Endothelial cell of umbilical vein (primary cell): Measurements from ENCODE around the gene PIGV. TPM values are rescaled to one million over a fixed set of nuclear protein-coding genes. Genes with fewer than 3 reads are reported as not detected.

Experiments used
- BruUV-seq: library from RNA; stranded (reverse); fragments of 400-500 nt; replicated peaks from 2 replicates; lab custom pipeline; 2021; lab: Mats Ljungman, UMichigan
- CTCF ChIA-PET: fragments of 300-600, 350-600 bp; sonication (Branson Sonifier 250); formaldehyde crosslinking; loops from one replicate; lab custom pipeline; 2021; ENCODE audit warnings: antibody characterized with exemption, inconsistent platforms; lab: Charles Lee
- POLR2A ChIA-PET: fragments of 300-600, 350-600 bp; sonication (Branson Sonifier 250); formaldehyde crosslinking; loops from one replicate; lab custom pipeline; 2021; ENCODE audit warnings: antibody characterized with exemption, inconsistent platforms; lab: Charles Lee
- DNase-seq: peaks from one replicate; pipeline ENCODE4 v3.0.0-alpha.2; 2011; ENCODE audit warnings: low read depth, low spot score
- FAIRE-seq: peaks from 2 replicates; lab custom pipeline; 2011; peaks lifted over from hg19 to GRCh38; lab: Jason Lieb, UNC
- H2AFZ ChIP-seq: 2 replicates; pipeline ENCODE4 v1.6.0; 2012; ENCODE audit warnings: low read depth, low read length, control low read depth, inconsistent platforms
- H3K27ac ChIP-seq: 2 replicates; pipeline ENCODE4 v1.5.1; 2011; ENCODE audit warnings: low read depth, mild to moderate bottlenecking, control low read depth, low read length, moderate library complexity; ENCODE audit not compliant: insufficient read depth
- H3K27me3 ChIP-seq, 2 experiments: 2 replicates each; pipeline versions ENCODE4 v1.6.0 to v1.6.1; 2011; ENCODE audit warnings: low read length in 2 of 2, mixed read lengths in 1 of 2; ENCODE audit not compliant: control insufficient read depth in 2 of 2, insufficient read depth in 2 of 2
- H3K36me3 ChIP-seq, 2 experiments: 2 replicates in 1 of 2; 3 replicates in 1 of 2; pipeline ENCODE4 v1.5.1; 2011; ENCODE audit warnings: low read length in 2 of 2, mild to moderate bottlenecking in 1 of 2, moderate library complexity in 1 of 2; ENCODE audit not compliant: control insufficient read depth in 2 of 2, insufficient read depth in 2 of 2; ENCODE audit errors: extremely low read depth in 1 of 2
- H3K4me1 ChIP-seq: 3 replicates; pipeline ENCODE4 v1.5.1; 2011; ENCODE audit warnings: mild to moderate bottlenecking, low read length; ENCODE audit not compliant: control insufficient read depth, insufficient read depth; ENCODE audit errors: extremely low read depth
- H3K4me2 ChIP-seq: 2 replicates; pipeline ENCODE4 v1.6.1; 2011; ENCODE audit warnings: low read length, control low read depth, mixed read lengths; ENCODE audit not compliant: insufficient read depth
- H3K4me3 ChIP-seq, 3 experiments: fragments of 200-600 bp in 1 of 3; sonication (generic), shearing (Covaris generic) in 1 of 3; replicated peaks in 1 of 3; 2 replicates each; pipeline ENCODE4 v1.5.1; 2011 to 2016; ENCODE audit warnings: control low read depth in 3 of 3, low read length in 3 of 3, mild to moderate bottlenecking in 2 of 3, inconsistent platforms in 1 of 3, low read depth in 1 of 3, moderate library complexity in 1 of 3; ENCODE audit not compliant: insufficient read depth in 1 of 3
- H3K79me2 ChIP-seq: 2 replicates; pipeline ENCODE4 v1.6.0; 2012; ENCODE audit warnings: low read length, inconsistent platforms; ENCODE audit not compliant: control insufficient read depth, insufficient read depth
- H3K9ac ChIP-seq: replicated peaks from 2 replicates; pipeline ENCODE3; 2011; ENCODE audit warnings: low read length, control low read depth; ENCODE audit not compliant: insufficient read depth; ENCODE audit errors: extremely low read depth
- H3K9me1 ChIP-seq: replicated peaks from 3 replicates; pipeline ENCODE4 v1.6.0; 2011; ENCODE audit warnings: mild to moderate bottlenecking, low read length; ENCODE audit not compliant: control insufficient read depth, insufficient read depth; ENCODE audit errors: extremely low read depth
- H3K9me3 ChIP-seq: replicated peaks from 2 replicates; pipeline ENCODE4 v1.5.1; 2012; ENCODE audit warnings: low read length, inconsistent platforms; ENCODE audit not compliant: control insufficient read depth, insufficient read depth
- H4K20me1 ChIP-seq: replicated peaks from 2 replicates; pipeline ENCODE3; 2011; ENCODE audit warnings: mild to moderate bottlenecking, low read length; ENCODE audit not compliant: control insufficient read depth, insufficient read depth; ENCODE audit errors: extremely low read depth
- EZH2 ChIP-seq: IDR thresholded peaks from 2 replicates; pipeline ENCODE4 v1.6.1; 2012; ENCODE audit warnings: borderline replicate concordance, low read depth, mild to moderate bottlenecking, moderate library complexity, low read length, inconsistent platforms; ENCODE audit not compliant: severe bottlenecking
- FOS ChIP-seq: IDR thresholded peaks from 2 replicates; pipeline ENCODE4 v1.6.1; 2011; ENCODE audit warnings: mild to moderate bottlenecking, low read length, moderate library complexity, borderline replicate concordance; ENCODE audit not compliant: insufficient read depth
- GATA2 ChIP-seq: IDR thresholded peaks from 2 replicates; pipeline ENCODE4 v1.7.0; 2011; ENCODE audit warnings: low read depth, mild to moderate bottlenecking, moderate library complexity, mixed read lengths, low read length; ENCODE audit not compliant: insufficient read length, insufficient read depth
- JUN ChIP-seq: IDR thresholded peaks from 2 replicates; pipeline ENCODE4 v1.6.1; 2011; ENCODE audit warnings: borderline replicate concordance, low read depth; ENCODE audit not compliant: insufficient read length, insufficient read depth
- MYC ChIP-seq: IDR thresholded peaks from one replicate; pipeline ENCODE4 v1.6.1; 2011; ENCODE audit warnings: mild to moderate bottlenecking, low read depth, low read length
- POLR2A ChIP-seq: IDR thresholded peaks from 2 replicates; pipeline ENCODE4 v1.6.1; 2012; ENCODE audit warnings: low read depth, mild to moderate bottlenecking, control low read depth, low read length
- POLR2AphosphoS5 ChIP-seq: IDR thresholded peaks from 2 replicates; pipeline ENCODE4 v1.6.1; 2012; ENCODE audit warnings: low read depth, mild to moderate bottlenecking, control low read depth, low read length, moderate library complexity; ENCODE audit not compliant: insufficient read depth
- dilution Hi-C: fragments of 300-500 bp; cut with MboI; formaldehyde crosslinking; loops from one replicate; pipeline ENCODE4 v1.15.0; 2019; ENCODE audit warnings: low sequenced_read_pairs; ENCODE audit not compliant: extremely low pct_ligation_motif_present
- intact Hi-C: fragments of 100-400 bp; cut with micrococcal nuclease; formaldehyde crosslinking; loops from one replicate; pipeline ENCODE4 v1.10.0; 2022
- polyA plus RNA-seq, 4 experiments: library from polyadenylated mRNA; depleted of rRNA in 3 of 4; stranded (reverse) in 3 of 4; unstranded in 1 of 4; fragments of >200 nt; gene quantifications; 2 replicates each; pipeline versions ENCODE4 v1.2.1 to v1.2.3, GENCODE V29; 2011 to 2012; ENCODE audit warnings: missing spikeins in 1 of 4
- total RNA-seq: library from RNA; stranded (reverse); gene quantifications from 2 replicates; pipeline ENCODE4 v1.2.3, GENCODE V29; 2021
- TF ChIP-seq, protein P1 (sequence below), 2 donors: IDR thresholded peaks; 1 replicate in 1 of 2; 2 replicates in 1 of 2; pipeline ENCODE4 v1.5.1; 2011; ENCODE audit warnings: low read length in 2 of 2, mild to moderate bottlenecking in 2 of 2, moderate library complexity in 2 of 2, control low read depth in 1 of 2, inconsistent platforms in 1 of 2, low read depth in 1 of 2; ENCODE audit not compliant: insufficient read depth in 1 of 2; ENCODE audit errors: extremely low read depth in 1 of 2
- TF ChIP-seq, protein P2 (sequence below): IDR thresholded peaks from 2 replicates; pipeline ENCODE4 v1.6.1; 2011; ENCODE audit not compliant: insufficient read depth, insufficient read length

PIGV gene
- total and polyA plus RNA-seq, 2 donors (not counting 3 experiments of a cell fraction or from before 2014, with no cell fraction given): 7.5 to 11.9 TPM

DNA sequence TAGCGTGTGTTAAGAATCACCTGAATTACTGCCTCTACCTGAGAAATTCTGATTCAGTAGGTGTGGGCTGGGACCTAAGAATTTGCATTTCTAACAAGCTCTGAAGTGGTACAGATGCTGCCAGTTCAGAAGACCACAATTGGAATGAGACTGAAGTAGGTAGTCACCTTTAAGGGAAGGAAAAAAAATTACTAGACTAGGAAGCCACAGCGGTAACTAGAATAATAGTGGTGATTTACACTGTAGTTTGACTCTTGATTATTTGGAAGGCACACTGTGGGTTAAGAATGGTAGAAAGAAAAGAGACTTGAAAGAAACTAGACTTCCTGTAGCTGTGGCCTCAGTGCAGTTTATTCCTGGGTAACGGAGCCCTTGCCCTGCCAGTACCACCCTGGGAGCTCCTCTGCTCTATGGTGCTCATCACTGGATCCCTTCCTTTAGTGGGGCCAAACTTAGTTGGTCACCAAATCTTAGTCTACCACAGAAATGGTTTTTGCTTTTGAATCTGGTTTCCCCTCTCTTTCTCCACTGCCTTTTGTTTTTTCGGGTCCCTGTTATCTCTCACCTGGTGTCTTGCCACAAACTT is 48.3 kb upstream of the PIGV start:
- TF ChIP-seq JUN: no peak
- no peak for TF ChIP-seq MYC
- no peak for TF ChIP-seq POLR2AphosphoS5
- TF ChIP-seq, protein P1, sequence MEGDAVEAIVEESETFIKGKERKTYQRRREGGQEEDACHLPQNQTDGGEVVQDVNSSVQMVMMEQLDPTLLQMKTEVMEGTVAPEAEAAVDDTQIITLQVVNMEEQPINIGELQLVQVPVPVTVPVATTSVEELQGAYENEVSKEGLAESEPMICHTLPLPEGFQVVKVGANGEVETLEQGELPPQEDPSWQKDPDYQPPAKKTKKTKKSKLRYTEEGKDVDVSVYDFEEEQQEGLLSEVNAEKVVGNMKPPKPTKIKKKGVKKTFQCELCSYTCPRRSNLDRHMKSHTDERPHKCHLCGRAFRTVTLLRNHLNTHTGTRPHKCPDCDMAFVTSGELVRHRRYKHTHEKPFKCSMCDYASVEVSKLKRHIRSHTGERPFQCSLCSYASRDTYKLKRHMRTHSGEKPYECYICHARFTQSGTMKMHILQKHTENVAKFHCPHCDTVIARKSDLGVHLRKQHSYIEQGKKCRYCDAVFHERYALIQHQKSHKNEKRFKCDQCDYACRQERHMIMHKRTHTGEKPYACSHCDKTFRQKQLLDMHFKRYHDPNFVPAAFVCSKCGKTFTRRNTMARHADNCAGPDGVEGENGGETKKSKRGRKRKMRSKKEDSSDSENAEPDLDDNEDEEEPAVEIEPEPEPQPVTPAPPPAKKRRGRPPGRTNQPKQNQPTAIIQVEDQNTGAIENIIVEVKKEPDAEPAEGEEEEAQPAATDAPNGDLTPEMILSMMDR (IDR thresholded peaks at IDR 0.05; ENCODE audit: extremely low read depth in 1 of 2, insufficient read depth in 1 of 2, low read depth in 1 of 2, low read length in 2 of 2): no peak
- no peak for TF ChIP-seq GATA2
- no peak for TF ChIP-seq FOS
- TF ChIP-seq POLR2A: no peak
- TF ChIP-seq, protein P2, sequence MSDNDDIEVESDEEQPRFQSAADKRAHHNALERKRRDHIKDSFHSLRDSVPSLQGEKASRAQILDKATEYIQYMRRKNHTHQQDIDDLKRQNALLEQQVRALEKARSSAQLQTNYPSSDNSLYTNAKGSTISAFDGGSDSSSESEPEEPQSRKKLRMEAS: no peak
- TF ChIP-seq EZH2: no peak
- peak; percentile 70 for FAIRE-seq

More for the DNA sequence above, 48.3 kb upstream of the PIGV start:
- peaks cover 13% of the 10 kb centered on the region for H3K4me1 ChIP-seq
- CTCF ChIA-PET: interaction anchor here (1.1 to 1.5 kb wide), 3 partner anchors 11 to 15 kb away, joined by 3 read pairs; no protein-coding TSS in a partner anchor
- H4K20me1 ChIP-seq: no peaks in the 10 kb centered on the region
- DNase-seq: no peak
- intact Hi-C loops: no loop called here
- H3K27ac ChIP-seq: no peak overlapping the region
- dilution Hi-C loops: no loop called here
- H3K36me3 ChIP-seq: peaks cover 7 to 12% of the 10 kb centered on the region in 2 experiments
- no peak overlapping the region for H2AFZ ChIP-seq
- H3K4me2 ChIP-seq: no peak overlapping the region
- H3K9ac ChIP-seq: no peak overlapping the region
- POLR2A ChIA-PET: interaction anchor here (0.5 kb wide), 1 partner anchor 795 kb away, joined by 4 read pairs; no protein-coding TSS in a partner anchor
- H3K9me3 ChIP-seq: no peaks in the 10 kb centered on the region
- no peaks in the 10 kb centered on the region for H3K27me3 ChIP-seq
- H3K79me2 ChIP-seq: peaks cover 43% of the 10 kb centered on the region
- no peak overlapping the region for H3K4me3 ChIP-seq
- no peaks in the 10 kb centered on the region for H3K9me1 ChIP-seq
- no TSS peak for BruUV-seq
